ENCODE measurements around the gene RAB28.

Gene RAB28

DNA sequence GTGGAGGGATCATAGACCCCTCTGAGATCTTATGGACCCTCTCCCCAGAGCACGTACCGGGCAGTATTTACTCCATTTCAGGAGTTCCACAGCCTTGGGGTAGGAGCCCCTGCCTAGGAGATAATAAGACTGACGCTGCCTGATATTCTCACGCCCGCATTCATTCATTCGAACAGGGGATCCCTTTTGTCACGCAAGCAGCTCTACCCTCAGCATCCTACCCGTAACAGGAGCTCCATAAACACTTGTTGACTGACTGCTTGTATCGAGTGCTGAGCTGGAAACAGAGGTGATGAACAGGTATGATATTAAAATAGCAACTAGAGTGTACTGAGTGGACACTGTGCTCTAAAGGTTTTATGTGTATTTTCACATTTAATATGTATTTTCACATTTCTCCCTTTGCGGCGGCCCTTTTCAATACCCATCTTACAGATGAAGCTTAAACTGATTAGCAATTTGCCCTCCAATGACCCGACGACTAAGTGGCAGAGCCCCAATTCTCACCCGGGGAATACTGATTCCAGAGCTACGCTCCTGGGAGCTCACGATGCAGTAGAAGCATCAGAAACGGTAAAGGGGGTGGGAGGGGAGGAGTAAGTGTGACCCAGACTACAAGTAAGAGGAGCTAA is 888 bp downstream of the RAB28 start:
- H3K36me3 ChIP-seq (ENCODE audit: insufficient read depth, low read length), result no peaks in the 10 kb centered on the region
- peaks cover 6% of the 10 kb centered on the region for H3K4me1 ChIP-seq (ENCODE audit: insufficient read depth, low read length)
- peak overlapping the region; percentile 81 for H3K9ac ChIP-seq (ENCODE audit: low read depth, low read length)
- H3K9me3 ChIP-seq (ENCODE audit: control insufficient read depth, insufficient read depth, low read length), result no peaks in the 10 kb centered on the region

DNA sequence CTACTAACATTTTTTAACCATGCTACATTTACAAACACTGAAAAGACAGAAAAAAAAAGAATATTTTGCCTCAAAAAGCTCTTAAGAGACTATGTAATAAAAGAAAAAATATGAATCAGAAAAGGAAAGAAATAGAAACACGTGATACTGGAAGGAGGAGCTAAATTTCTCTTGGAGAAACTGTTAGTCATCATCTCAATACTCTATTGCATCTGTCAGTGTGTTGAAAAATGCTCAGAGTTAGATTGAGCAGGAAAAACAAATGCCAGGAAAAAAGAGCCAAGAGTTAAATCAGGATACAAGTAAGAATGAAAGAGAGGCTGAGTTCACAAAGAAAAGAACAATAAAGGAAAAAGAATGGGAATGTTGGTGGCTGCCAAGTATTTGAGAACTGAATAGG is 2.6 kb downstream of the RAB28 start:
- Histone ChIP-seq H3K36me3 (ENCODE audit: insufficient read depth, low read length) (no peaks in the 10 kb centered on the region), H3K9ac (ENCODE audit: low read depth, low read length) (no peak overlapping the region), H3K9me3 (ENCODE audit: control insufficient read depth, insufficient read depth, low read length) (no peaks in the 10 kb centered on the region), H3K4me1 (ENCODE audit: insufficient read depth, low read length) (peaks cover 6% of the 10 kb centered on the region)

DNA sequence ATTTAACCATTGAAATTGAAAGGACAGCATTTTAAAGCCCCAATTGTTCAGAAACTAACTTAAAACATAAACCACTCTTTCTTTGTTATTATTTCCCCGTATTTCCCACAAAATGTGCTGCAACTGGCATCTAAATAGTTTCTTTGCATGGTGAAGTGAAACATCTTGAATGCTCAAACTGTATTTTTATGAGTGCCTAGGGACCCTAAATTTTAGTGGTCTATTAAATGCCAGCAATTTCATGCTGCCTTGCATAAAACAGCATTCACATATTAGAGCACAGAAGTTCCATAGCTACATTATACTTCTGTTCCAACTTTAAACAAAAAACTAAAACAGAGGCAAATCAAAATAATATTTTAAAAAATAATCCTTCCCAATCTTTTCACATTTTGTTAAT is 5.4 kb downstream of the RAB28 start:
- no peak overlapping the region for H3K9ac ChIP-seq (ENCODE audit: low read depth, low read length)
- H3K4me1 ChIP-seq (ENCODE audit: insufficient read depth, low read length), result peaks cover 6% of the 10 kb centered on the region
- H3K9me3 ChIP-seq (ENCODE audit: control insufficient read depth, insufficient read depth, low read length), result no peaks in the 10 kb centered on the region
- H3K36me3 ChIP-seq (ENCODE audit: insufficient read depth, low read length), result no peaks in the 10 kb centered on the region

DNA sequence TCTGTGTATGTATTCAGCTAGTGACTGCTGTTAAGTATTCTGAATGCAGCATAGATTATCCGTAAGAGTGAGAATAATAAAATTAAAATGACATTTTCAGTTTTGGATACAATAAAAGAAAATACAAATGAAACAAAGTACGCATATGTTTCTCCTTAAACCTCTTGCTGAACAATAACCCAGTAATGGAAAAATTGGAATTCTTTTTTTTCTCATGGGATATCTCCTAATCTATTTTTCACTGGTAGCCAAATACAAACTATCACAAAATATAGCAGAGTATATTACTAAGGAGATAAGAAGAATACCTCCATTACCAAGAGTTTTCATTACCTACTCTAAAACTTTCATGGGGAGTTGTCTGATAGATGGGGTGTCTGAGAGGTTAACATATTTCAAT is 6.0 kb downstream of the RAB28 start:
- Histone ChIP-seq H3K36me3 (ENCODE audit: insufficient read depth, low read length) (no peaks in the 10 kb centered on the region), H3K9me3 (ENCODE audit: control insufficient read depth, insufficient read depth, low read length) (no peaks in the 10 kb centered on the region), H3K9ac (ENCODE audit: low read depth, low read length) (no peak overlapping the region), H3K4me1 (ENCODE audit: insufficient read depth, low read length) (peaks cover 6% of the 10 kb centered on the region)

DNA sequence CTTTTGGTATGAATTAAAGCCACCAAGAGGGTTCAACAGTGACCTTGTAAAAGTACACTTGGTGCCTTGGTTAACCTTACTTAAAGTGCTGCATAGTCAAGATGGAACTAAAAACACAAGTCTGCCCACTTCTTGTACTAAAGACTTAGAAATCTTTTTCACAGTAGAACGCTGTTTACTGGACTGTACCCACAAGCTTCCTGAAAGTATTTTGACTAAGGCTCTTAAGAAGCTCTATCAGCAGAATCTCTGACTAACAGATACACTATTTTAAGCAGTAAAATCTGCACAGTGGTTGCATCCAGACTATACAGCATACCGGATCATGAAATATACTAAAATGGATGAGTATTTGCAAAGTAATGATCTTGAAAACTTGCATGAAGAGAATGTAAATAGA is 7.2 kb downstream of the RAB28 start:
- Histone ChIP-seq H3K9ac (ENCODE audit: low read depth, low read length) (no peak overlapping the region), H3K36me3 (ENCODE audit: insufficient read depth, low read length) (no peaks in the 10 kb centered on the region), H3K9me3 (ENCODE audit: control insufficient read depth, insufficient read depth, low read length) (no peaks in the 10 kb centered on the region), H3K4me1 (ENCODE audit: insufficient read depth, low read length) (no peaks in the 10 kb centered on the region)

- H3K9ac ChIP-seq (ENCODE audit: low read depth, low read length), result no peak overlapping the region
- no peaks in the 10 kb centered on the region for H3K36me3 ChIP-seq (ENCODE audit: insufficient read depth, low read length)
- no peaks in the 10 kb centered on the region for H3K9me3 ChIP-seq (ENCODE audit: control insufficient read depth, insufficient read depth, low read length)
- H3K4me1 ChIP-seq (ENCODE audit: insufficient read depth, low read length), result no peaks in the 10 kb centered on the region
These were observed 8.0 kb downstream of the RAB28 start for GRCh38 chr4:13476152-13476551.

DNA sequence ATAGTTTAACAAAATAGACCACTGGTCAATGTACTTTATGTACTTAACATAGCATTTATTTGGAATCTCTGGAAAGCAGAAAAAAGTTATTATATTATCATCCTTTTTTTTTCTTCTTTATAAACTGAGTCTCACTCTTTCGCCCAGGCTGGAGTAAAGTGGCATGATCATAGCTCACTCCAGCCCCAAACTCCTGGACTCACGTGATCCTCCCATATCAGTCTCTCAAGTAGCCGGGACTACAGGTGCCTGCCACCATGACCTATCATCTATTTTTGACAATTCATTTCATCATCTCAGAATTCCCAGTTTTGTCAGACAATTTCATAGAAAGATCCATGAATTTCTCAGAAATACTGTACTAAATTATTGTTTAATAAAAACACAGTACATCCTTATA is 12.7 kb downstream of the RAB28 start:
- no peaks in the 10 kb centered on the region for H3K4me1 ChIP-seq (ENCODE audit: insufficient read depth, low read length)
- no peak overlapping the region for H3K9ac ChIP-seq (ENCODE audit: low read depth, low read length)
- H3K36me3 ChIP-seq (ENCODE audit: insufficient read depth, low read length), result no peaks in the 10 kb centered on the region
- H3K9me3 ChIP-seq (ENCODE audit: control insufficient read depth, insufficient read depth, low read length), result no peaks in the 10 kb centered on the region

GRCh38 chr4:13470379-13470778 is 13.8 kb downstream of the RAB28 start:
- Histone ChIP-seq H3K9ac (ENCODE audit: low read depth, low read length) (no peak overlapping the region), H3K4me1 (ENCODE audit: insufficient read depth, low read length) (no peaks in the 10 kb centered on the region), H3K9me3 (ENCODE audit: control insufficient read depth, insufficient read depth, low read length) (no peaks in the 10 kb centered on the region), H3K36me3 (ENCODE audit: insufficient read depth, low read length) (no peaks in the 10 kb centered on the region)

- Histone ChIP-seq H3K9me3 (ENCODE audit: control insufficient read depth, insufficient read depth, low read length) (no peaks in the 10 kb centered on the region), H3K9ac (ENCODE audit: low read depth, low read length) (no peak overlapping the region), H3K4me1 (ENCODE audit: insufficient read depth, low read length) (no peaks in the 10 kb centered on the region), H3K36me3 (ENCODE audit: insufficient read depth, low read length) (no peaks in the 10 kb centered on the region)
These were observed 19.2 kb downstream of the RAB28 start for GRCh38 chr4:13464973-13465372.

- Histone ChIP-seq H3K4me1 (ENCODE audit: insufficient read depth, low read length) (no peaks in the 10 kb centered on the region), H3K9ac (ENCODE audit: low read depth, low read length) (no peak overlapping the region), H3K9me3 (ENCODE audit: control insufficient read depth, insufficient read depth, low read length) (no peaks in the 10 kb centered on the region), H3K36me3 (ENCODE audit: insufficient read depth, low read length) (no peaks in the 10 kb centered on the region)
These were observed 19.6 kb downstream of the RAB28 start for GRCh38 chr4:13464543-13464942.

DNA sequence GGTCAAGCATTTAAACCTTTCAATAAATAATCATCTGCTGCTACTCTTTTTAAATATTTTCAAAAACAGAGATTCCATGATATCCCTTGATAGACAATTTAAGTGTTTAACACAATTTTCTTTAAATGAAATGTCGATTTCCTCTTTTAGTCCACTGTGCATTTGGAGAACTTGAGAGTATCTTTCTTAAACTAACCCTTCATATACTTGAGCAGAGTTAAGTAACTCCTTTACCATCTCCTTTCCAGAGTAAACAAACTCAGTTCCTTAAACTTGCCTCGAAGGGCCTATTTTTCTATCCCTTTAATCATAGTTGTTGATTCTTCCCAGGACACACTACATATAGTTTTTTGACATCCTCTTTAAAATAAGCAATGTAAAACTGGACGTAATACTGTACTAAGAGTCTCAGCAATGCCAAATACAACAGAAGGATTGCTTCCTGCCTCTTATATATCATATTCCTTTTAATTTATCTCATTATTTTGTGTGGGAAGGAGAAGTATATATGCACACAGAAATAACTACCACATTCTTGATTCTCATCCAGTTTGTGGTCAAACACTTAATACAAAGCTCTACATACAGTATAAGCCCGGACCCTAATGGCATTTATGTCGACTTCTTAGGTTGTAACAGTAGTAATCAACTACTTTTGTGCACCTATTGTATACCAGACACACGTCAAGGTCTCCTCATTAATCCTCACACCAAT is 22.8 kb downstream of the RAB28 start:
- no peaks in the 10 kb centered on the region for H3K36me3 ChIP-seq (ENCODE audit: insufficient read depth, low read length)
- no peaks in the 10 kb centered on the region for H3K4me1 ChIP-seq (ENCODE audit: insufficient read depth, low read length)

GRCh38 chr4:13455411-13455810 is 28.7 kb downstream of the RAB28 start:
- Histone ChIP-seq H3K9ac (ENCODE audit: low read depth, low read length) (no peak overlapping the region), H3K9me3 (ENCODE audit: control insufficient read depth, insufficient read depth, low read length) (no peaks in the 10 kb centered on the region), H3K36me3 (ENCODE audit: insufficient read depth, low read length) (no peaks in the 10 kb centered on the region), H3K4me1 (ENCODE audit: insufficient read depth, low read length) (no peaks in the 10 kb centered on the region)

More for the DNA sequence above, 22.8 kb downstream of the RAB28 start:
- Histone ChIP-seq H3K9ac (ENCODE audit: low read depth, low read length) (no peak overlapping the region), H3K9me3 (ENCODE audit: control insufficient read depth, insufficient read depth, low read length) (no peaks in the 10 kb centered on the region)

DNA sequence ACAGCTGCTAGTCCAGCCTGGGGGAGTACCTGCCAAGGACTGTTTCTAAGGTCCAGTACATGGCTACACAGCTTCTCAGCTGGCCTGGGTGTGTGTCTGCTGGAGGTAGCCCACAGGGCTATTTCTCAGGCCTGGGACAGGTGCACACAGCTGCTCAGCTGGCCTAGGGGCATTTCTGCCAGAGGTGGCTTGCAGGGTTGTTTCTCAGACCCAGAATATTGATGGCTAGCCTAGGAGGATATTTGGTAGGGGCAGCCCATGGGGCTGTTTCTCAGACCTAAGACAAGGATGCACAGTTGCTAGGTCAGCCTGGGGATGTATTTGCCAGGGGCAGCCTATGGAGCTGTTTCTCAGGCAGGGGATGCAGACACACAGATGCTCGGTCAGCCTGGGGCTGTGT is 29.4 kb downstream of the RAB28 start:
- Histone ChIP-seq H3K9ac (ENCODE audit: low read depth, low read length) (no peak overlapping the region), H3K36me3 (ENCODE audit: insufficient read depth, low read length) (no peaks in the 10 kb centered on the region), H3K4me1 (ENCODE audit: insufficient read depth, low read length) (no peaks in the 10 kb centered on the region), H3K9me3 (ENCODE audit: control insufficient read depth, insufficient read depth, low read length) (no peaks in the 10 kb centered on the region)

DNA sequence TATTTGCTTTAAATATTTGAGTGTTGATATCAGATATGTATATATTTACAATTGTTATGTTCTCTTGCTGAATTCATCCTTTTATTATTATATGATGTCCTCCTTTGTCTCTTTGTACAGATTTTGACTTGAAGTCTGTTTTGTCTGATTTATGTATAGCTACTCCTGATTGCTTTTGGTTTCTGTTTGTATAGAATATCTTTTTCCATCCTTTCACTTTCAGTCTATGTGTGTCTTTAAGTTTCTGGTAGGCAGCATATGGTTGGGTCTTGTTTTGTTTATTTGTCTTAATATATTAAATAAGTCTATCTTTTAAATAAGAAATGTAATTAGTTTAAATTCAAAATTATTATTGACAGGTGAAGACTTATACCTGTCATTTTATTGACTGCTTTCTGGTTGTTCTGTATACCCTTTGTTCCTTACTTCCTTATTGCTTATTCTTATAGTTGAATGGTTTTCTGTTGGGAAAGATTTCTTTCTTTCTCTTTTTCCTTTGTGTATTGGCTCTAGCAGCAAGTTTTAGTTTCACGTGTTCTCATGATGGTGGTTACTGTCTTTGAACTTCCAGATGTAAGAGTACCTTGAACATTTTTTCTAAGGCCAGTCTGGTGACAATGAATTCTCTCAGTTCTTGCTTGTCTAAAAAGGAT is 31.1 kb downstream of the RAB28 start:
- Histone ChIP-seq H3K4me1 (ENCODE audit: insufficient read depth, low read length) (peaks cover 5% of the 10 kb centered on the region; the same call in 1 of the 2 replicates), H3K36me3 (ENCODE audit: insufficient read depth, low read length) (no peaks in the 10 kb centered on the region), H3K9me3 (ENCODE audit: control insufficient read depth, insufficient read depth, low read length) (no peaks in the 10 kb centered on the region), H3K9ac (ENCODE audit: low read depth, low read length) (no peak overlapping the region)

DNA sequence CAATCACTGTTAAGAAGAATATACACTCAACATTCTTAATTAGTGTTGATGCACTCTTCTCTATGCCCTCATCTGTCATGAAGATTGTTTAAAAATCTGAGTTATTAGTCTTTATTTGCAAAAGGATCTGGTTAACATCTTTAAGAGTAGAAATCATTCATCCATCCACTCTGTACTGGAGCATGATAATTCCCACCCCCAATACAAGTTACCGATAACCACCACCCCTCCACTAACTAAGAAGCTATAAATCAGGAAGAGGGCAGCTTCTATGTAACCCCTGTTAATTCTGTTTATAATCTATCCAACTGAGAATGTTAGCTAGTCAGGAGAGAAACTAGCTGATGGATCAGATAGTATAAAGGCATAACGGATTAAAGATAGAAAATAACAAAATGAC is 34.5 kb downstream of the RAB28 start:
- H3K9ac ChIP-seq (ENCODE audit: low read depth, low read length), result no peak overlapping the region
- H3K4me1 ChIP-seq (ENCODE audit: insufficient read depth, low read length), result peaks cover 12% of the 10 kb centered on the region
- no peaks in the 10 kb centered on the region for H3K9me3 ChIP-seq (ENCODE audit: control insufficient read depth, insufficient read depth, low read length)
- no peaks in the 10 kb centered on the region for H3K36me3 ChIP-seq (ENCODE audit: insufficient read depth, low read length)
